Subcutaneous abdominal adipose tissue (tissue), 5 donors: ENCODE measurements around the gene NFIX.

Experiments used
- H3K27ac ChIP-seq: one replicate; pipeline ENCODE4 v1.7.0; 2013; ENCODE audit warnings: low read depth, mild to moderate bottlenecking, inconsistent platforms, low read length, moderate library complexity
- H3K27me3 ChIP-seq, 5 donors: one replicate each; pipeline ENCODE4 v1.7.0; 2013; ENCODE audit warnings: low read length in 5 of 5, inconsistent platforms in 1 of 5; ENCODE audit not compliant: control insufficient read depth in 5 of 5, insufficient read depth in 4 of 5
- H3K36me3 ChIP-seq, 5 donors: one replicate each; pipeline ENCODE4 v1.7.0; 2013; ENCODE audit warnings: low read length in 5 of 5; ENCODE audit not compliant: control insufficient read depth in 5 of 5, insufficient read depth in 5 of 5
- H3K4me1 ChIP-seq, 5 donors: one replicate each; pipeline ENCODE4 v1.7.0; 2013; ENCODE audit warnings: low read length in 5 of 5, mild to moderate bottlenecking in 3 of 5, moderate library complexity in 1 of 5; ENCODE audit not compliant: control insufficient read depth in 5 of 5, insufficient read depth in 5 of 5
- H3K4me3 ChIP-seq, 5 donors: one replicate each; pipeline ENCODE4 v1.7.0; 2013; ENCODE audit warnings: low read length in 5 of 5, low read depth in 1 of 5
- H3K9ac ChIP-seq, 5 donors: one replicate each; pipeline ENCODE4 v1.7.0; 2013; ENCODE audit warnings: low read length in 5 of 5, mild to moderate bottlenecking in 4 of 5, moderate library complexity in 3 of 5
- H3K9me3 ChIP-seq, 5 donors: one replicate each; pipeline ENCODE4 v1.7.0; 2013; ENCODE audit warnings: low read length in 5 of 5; ENCODE audit not compliant: control insufficient read depth in 5 of 5
- donor health status: healthy.
- donor health status: healthy.
- donor health status: healthy.
- donor health status: healthy.
- donor health status: healthy.

Gene NFIX

DNA sequence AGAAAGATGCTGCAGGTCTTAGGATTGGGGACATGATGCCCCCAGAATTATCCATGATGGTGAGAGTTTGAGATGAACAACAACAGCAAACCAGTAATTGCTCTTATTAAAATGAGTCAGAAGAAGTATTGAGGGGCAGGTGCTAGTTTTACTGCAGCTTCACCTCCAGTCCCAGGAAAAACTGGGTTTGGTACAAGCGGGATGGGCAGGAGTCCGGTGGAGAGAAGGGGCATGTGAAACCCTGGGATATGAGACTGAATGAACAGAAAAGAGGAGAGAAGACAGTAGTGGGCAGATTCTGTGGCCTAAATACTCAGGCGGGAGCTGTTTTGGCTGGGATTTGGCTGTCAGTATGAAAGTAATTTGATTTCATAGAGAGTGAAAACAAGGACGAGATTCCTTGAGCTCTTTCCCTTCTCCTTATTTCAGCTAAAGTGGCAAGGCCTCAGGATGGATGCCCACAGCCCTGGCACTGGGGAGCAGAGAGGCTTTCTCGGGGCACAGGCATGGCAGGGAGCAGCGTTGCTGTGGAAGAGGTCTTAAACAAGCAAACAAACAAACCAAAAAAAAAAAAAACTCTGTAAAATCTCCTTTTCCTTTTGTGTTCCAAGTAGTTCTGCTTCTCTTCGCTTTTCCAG, 30.7 kb downstream of the NFIX start:
- Histone ChIP-seq H3K9ac (peak overlapping the region in 4 of 5 donors; percentile 38 to 54 (median 48)), H3K36me3 (peaks cover 0 to 25% (median 9%) of the 10 kb centered on the region in 5 donors), H3K9me3 (no peaks in the 10 kb centered on the region), H3K4me1 (peaks cover 12 to 93% (median 80%) of the 10 kb centered on the region in 5 donors), H3K4me3 (peak overlapping the region; percentile 57 to 69 (median 65)), H3K27ac (peak overlapping the region; percentile 99), H3K27me3 (no peaks in the 10 kb centered on the region)

- Histone ChIP-seq H3K4me1 (peaks cover 15 to 93% (median 80%) of the 10 kb centered on the region in 5 donors), H3K4me3 (peak overlapping the region; percentile 25 to 69 (median 65)), H3K27ac (peak overlapping the region; percentile 99), H3K36me3 (peaks cover 0 to 25% (median 11%) of the 10 kb centered on the region in 5 donors), H3K27me3 (no peaks in the 10 kb centered on the region), H3K9ac (peak overlapping the region in 4 of 5 donors; percentile 44 to 54 (median 52)), H3K9me3 (no peaks in the 10 kb centered on the region)
Measured at GRCh38 chr19:13026462-13027370, 31.4 kb downstream of the NFIX start.

DNA sequence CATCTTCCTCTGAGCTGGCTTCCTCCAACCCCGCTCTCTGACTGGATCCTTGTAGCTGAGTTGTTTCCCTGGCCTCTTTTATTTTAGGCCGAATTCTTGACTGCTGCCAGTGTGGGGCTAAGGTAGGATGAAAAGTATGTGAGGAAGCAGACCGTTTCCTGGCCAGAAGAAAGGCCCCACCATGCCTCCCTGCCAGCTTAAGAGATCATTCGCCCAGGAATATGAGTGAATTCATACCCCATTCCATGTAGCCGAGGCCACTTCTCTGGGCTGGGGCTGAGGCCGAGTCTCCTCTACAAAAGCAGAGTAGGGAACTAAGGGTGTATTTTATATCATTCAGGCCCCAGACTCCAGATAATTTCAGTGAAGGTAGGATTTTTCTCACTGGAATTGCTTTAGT, 32.3 kb downstream of the NFIX start:
- peaks cover 0 to 25% (median 11%) of the 10 kb centered on the region in 5 donors for H3K36me3 ChIP-seq
- H3K9ac ChIP-seq = peak overlapping the region in 1 of 5 donors; percentile 54
- H3K4me1 ChIP-seq = peaks cover 13 to 93% (median 80%) of the 10 kb centered on the region in 5 donors
- no peaks in the 10 kb centered on the region for H3K9me3 ChIP-seq
- H3K27me3 ChIP-seq = no peaks in the 10 kb centered on the region
- peak overlapping the region; percentile 99 for H3K27ac ChIP-seq
- H3K4me3 ChIP-seq = peak overlapping the region in 1 of 5 donors; percentile 1

DNA sequence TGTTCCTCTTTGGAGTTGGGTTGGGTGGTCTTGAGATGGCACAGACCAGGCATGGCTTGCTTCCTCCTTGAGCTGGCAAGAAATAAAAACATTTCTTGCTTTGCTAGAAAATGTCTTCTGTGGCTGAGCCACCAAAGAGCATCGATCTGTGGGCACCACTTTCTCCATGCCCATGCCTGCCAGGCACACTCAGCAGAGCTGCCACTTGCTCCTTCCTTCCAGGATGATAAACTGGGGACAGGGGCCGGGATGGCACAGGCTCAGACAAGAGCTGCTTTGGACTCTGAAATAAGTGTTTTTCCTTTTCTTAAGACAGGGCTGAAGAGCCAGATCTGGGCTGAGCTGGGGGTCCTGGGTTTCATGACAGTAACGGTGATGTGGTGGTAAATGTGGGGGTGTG, 32.8 kb downstream of the NFIX start:
- H3K27me3 ChIP-seq = no peaks in the 10 kb centered on the region
- H3K9me3 ChIP-seq = no peaks in the 10 kb centered on the region
- H3K4me3 ChIP-seq = no peak overlapping the region
- peaks cover 0 to 25% (median 11%) of the 10 kb centered on the region in 5 donors for H3K36me3 ChIP-seq
- peak overlapping the region in 2 of 5 donors; percentile 30 to 47 for H3K9ac ChIP-seq
- H3K4me1 ChIP-seq = peaks cover 16 to 94% (median 83%) of the 10 kb centered on the region in 5 donors
- peak overlapping the region; percentile 99 for H3K27ac ChIP-seq

GRCh38 chr19:13029301-13029880, 34.1 kb downstream of the NFIX start:
- Histone ChIP-seq H3K4me3 (no peak overlapping the region), H3K27me3 (no peaks in the 10 kb centered on the region), H3K36me3 (peaks cover 0 to 25% (median 11%) of the 10 kb centered on the region in 5 donors), H3K27ac (peak overlapping the region; percentile 99), H3K9ac (peak overlapping the region in 2 of 5 donors; percentile 25 to 26), H3K4me1 (peaks cover 21 to 100% (median 84%) of the 10 kb centered on the region in 5 donors), H3K9me3 (no peaks in the 10 kb centered on the region)

DNA sequence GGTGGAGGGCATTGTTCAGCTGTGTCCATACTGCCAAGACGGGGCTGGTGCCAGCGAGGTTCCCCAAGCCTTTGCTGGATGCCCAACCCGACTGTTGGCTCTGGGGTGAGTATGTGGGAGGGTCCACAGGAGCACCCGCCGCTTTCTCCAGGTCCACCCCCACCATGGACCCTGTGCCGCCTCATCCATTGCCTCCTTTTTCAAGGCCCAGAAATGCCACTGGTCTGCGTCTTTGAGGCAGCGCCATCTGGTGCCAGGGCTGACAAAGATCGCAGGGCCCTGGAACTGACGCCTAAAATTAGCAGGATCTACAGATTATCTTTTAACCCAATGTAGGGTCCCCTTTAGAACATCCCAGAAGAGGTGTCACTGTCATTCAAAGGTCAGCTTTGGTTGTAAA, 34.6 kb downstream of the NFIX start:
- no peaks in the 10 kb centered on the region for H3K9me3 ChIP-seq
- H3K27ac ChIP-seq = peak overlapping the region; percentile 99
- H3K27me3 ChIP-seq = no peaks in the 10 kb centered on the region
- H3K36me3 ChIP-seq = peaks cover 0 to 25% (median 11%) of the 10 kb centered on the region in 5 donors
- no peak overlapping the region for H3K4me3 ChIP-seq
- peaks cover 22 to 100% (median 84%) of the 10 kb centered on the region in 5 donors for H3K4me1 ChIP-seq
- peak overlapping the region in 3 of 5 donors; percentile 25 to 83 (median 26) for H3K9ac ChIP-seq

GRCh38 chr19:13031917-13032623, 36.8 kb downstream of the NFIX start:
- peak overlapping the region in 2 of 5 donors; percentile 24 to 26 for H3K4me3 ChIP-seq
- peaks cover 0 to 22% (median 11%) of the 10 kb centered on the region in 5 donors for H3K36me3 ChIP-seq
- H3K27me3 ChIP-seq = no peaks in the 10 kb centered on the region
- H3K9ac ChIP-seq = peak overlapping the region; percentile 16 to 90 (median 83)
- peaks cover 20 to 100% (median 83%) of the 10 kb centered on the region in 5 donors for H3K4me1 ChIP-seq
- H3K9me3 ChIP-seq = no peaks in the 10 kb centered on the region
- peak overlapping the region; percentile 99 for H3K27ac ChIP-seq

DNA sequence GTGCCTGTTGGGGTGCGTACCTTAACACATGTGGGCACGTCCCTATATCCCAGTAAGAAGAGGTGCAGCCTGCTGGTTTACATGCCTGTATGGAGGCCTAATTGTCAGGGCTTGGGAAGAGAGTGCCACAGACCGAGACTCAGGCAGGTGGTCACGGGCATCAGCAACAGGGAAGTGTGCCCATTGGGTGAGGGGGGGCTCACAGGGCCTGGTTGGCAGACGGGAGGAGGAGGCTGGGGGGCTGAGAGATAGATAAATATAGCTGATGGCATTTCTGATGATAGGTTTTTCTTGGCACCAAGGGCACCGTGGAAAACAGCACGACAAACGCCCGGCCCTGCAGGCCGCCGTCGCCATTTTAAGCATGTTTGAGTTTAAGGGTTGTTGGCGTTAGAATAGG, 37.6 kb downstream of the NFIX start:
- H3K27me3 ChIP-seq = no peaks in the 10 kb centered on the region
- peaks cover 0 to 18% (median 11%) of the 10 kb centered on the region in 5 donors for H3K36me3 ChIP-seq
- H3K9ac ChIP-seq = peak overlapping the region in 4 of 5 donors; percentile 1 to 90 (median 78)
- H3K4me3 ChIP-seq = no peak overlapping the region
- no peaks in the 10 kb centered on the region for H3K9me3 ChIP-seq
- H3K4me1 ChIP-seq = peaks cover 22 to 100% (median 84%) of the 10 kb centered on the region in 5 donors
- H3K27ac ChIP-seq = peak overlapping the region; percentile 99

DNA sequence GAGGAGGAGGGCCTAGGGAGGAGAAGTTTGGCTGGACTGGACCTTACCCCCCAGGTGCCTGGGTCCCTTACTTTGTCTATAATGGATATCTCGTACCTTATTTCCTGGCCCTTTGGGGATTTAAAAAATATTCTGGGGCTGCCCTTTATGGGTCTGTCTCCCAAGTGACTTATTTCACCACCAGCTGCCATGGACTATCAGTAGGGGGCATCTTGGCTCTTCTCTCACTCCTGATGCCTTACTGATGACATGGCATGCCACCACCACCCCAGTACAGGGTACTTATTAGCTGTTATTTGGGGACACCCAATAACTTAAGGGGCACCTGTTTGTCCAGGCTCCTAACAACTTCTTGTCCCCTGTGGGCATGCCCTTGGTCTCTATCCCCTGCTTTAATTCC, 38.0 kb downstream of the NFIX start:
- peaks cover 0 to 14% (median 11%) of the 10 kb centered on the region in 5 donors for H3K36me3 ChIP-seq
- no peak overlapping the region for H3K4me3 ChIP-seq
- H3K27ac ChIP-seq = peak overlapping the region; percentile 99
- H3K4me1 ChIP-seq = peaks cover 24 to 100% (median 86%) of the 10 kb centered on the region in 5 donors
- H3K27me3 ChIP-seq = no peaks in the 10 kb centered on the region
- H3K9me3 ChIP-seq = no peaks in the 10 kb centered on the region
- peak overlapping the region in 3 of 5 donors; percentile 20 to 90 (median 88) for H3K9ac ChIP-seq
